NCI-H1694 treated with DMSO at 0.1 percent for 48 hours (cell line): ENCODE results near the gene HOXD10.

ENCODE experiments used
- DNase-seq: peaks from one replicate; lab custom pipeline; 2025; lab: John Stamatoyannopoulos, UW

Gene HOXD10

GRCh38 chr2:176096243-176096985 is 20.2 kb upstream of the HOXD10 start:
- DNase-seq: no peak

- peak; percentile 72 for DNase-seq
Measured at GRCh38 chr2:176096986-176097819, 19.4 kb upstream of the HOXD10 start.

- no peak for DNase-seq
Measured at GRCh38 chr2:176097820-176098365, 18.7 kb upstream of the HOXD10 start.

- DNase-seq: no peak
Measured at GRCh38 chr2:176098366-176099158, 18.0 kb upstream of the HOXD10 start.

GRCh38 chr2:176099159-176099727 is 17.3 kb upstream of the HOXD10 start:
- no peak for DNase-seq

- no peak for DNase-seq
Measured at GRCh38 chr2:176099728-176100546, 16.6 kb upstream of the HOXD10 start, which contains the start of gene HOXD12. HOXD12 (plus strand) TSS chr2:176099795; CDS start chr2:176099802, 7 bp downstream.

GRCh38 chr2:176100547-176101140 is 15.9 kb upstream of the HOXD10 start:
- DNase-seq: no peak

GRCh38 chr2:176101216-176101830 is 15.3 kb upstream of the HOXD10 start:
- no peak for DNase-seq

- no peak for DNase-seq
Measured at GRCh38 chr2:176101842-176102241, 14.7 kb upstream of the HOXD10 start.

GRCh38 chr2:176102309-176102866 is 14.2 kb upstream of the HOXD10 start:
- no peak for DNase-seq

- no peak for DNase-seq
Measured at GRCh38 chr2:176103194-176103593, 13.4 kb upstream of the HOXD10 start.

GRCh38 chr2:176103742-176104315 is 12.7 kb upstream of the HOXD10 start:
- DNase-seq: no peak

GRCh38 chr2:176104316-176105077 is 12.1 kb upstream of the HOXD10 start:
- no peak for DNase-seq

GRCh38 chr2:176105078-176105729 is 11.4 kb upstream of the HOXD10 start:
- DNase-seq: no peak

GRCh38 chr2:176105730-176106580 is 10.6 kb upstream of the HOXD10 start:
- no peak for DNase-seq

- peak; percentile 41 for DNase-seq
Measured at GRCh38 chr2:176106581-176107539, 9.7 kb upstream of the HOXD10 start, which contains the start of gene HOXD11. HOXD11 (plus strand) TSS chr2:176107280; CDS start chr2:176107356, 76 bp downstream.
